HG02588 (cell line): ENCODE data around the gene ITPR1.

Experiments
- ATAC-seq: cut with Tn5 transposase; IDR thresholded peaks from one replicate; pipeline ENCODE4 v1.9.1; 2021; ENCODE audit warnings: mild to moderate bottlenecking, moderate library complexity; ENCODE audit not compliant: unreplicated experiment

Gene ITPR1

DNA sequence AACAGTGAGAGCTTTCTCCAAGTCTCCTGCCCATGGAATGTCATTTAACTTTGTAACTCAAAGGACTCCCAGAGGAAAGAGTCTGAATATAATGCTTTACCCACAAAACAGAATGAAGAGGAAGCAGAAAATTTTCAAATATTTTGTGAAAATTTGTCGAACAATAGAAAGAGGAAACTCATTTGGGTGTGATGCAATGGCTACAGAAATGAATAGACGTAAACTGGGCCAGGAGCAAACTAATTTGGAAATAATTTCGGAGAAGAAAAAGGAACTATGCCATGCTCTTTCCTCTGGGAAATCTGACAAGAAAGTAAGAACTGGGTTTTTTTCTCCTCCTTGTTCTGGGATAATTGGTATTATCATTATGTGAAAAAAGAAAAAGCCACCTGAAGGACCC is 14.9 kb upstream of the ITPR1 start:
- no peak for ATAC-seq

DNA sequence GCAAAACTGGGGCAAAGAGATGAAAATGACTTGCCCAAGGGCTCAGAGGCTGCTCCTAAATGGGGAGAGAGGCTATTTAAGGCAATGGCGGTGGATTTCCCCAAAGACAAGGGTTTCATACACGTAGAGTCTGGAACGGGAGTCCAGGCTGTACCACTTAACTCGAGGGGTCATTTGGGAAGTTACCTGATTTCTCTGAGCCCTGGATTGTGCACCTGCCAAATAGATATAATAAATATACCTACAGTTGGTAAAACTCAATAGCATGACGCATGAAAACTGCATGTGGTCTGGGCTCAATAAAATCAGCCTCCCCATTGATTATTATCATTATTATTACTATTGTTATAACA is 1.3 kb upstream of the ITPR1 start:
- no peak for ATAC-seq

DNA sequence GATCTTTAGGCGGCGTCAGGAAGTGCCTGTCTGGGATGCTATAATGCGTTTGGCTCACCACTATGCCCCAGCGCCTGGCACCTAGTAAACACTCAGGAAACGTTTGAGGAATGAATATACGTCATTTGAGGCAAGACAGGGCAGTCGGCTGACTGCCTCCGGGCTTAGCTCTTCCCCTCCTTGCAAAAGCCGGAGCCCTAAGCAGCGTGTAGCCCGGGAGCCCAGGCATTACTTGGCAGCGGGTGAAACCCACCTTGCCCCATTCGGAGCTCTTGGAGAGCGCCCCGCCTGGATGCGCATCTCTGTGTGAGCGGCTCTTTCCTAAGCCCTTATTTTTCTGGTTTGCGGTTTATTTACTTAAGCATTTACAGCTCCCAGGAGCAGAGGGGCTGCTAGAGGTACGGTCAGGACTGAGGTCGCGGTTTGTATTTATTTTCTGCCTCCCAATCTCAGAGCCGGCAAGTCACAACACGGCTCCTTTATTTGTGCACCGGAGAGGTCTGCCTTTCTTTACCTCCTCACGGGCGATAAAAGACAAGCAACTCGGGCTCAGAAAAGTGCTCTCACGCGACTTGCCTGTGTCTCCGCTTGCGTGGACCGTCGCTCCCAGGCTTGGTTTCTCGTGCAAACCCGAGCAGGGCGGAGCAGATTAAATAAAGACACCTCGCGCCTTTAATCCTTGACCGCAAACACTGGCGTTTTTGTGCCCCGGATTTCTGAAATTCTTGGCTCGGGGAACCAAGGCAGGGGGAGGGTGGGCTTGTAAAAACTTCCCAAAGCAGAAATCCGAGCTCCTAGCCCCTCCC is 737 bp upstream of the ITPR1 start:
- ATAC-seq: peak; percentile 5

DNA sequence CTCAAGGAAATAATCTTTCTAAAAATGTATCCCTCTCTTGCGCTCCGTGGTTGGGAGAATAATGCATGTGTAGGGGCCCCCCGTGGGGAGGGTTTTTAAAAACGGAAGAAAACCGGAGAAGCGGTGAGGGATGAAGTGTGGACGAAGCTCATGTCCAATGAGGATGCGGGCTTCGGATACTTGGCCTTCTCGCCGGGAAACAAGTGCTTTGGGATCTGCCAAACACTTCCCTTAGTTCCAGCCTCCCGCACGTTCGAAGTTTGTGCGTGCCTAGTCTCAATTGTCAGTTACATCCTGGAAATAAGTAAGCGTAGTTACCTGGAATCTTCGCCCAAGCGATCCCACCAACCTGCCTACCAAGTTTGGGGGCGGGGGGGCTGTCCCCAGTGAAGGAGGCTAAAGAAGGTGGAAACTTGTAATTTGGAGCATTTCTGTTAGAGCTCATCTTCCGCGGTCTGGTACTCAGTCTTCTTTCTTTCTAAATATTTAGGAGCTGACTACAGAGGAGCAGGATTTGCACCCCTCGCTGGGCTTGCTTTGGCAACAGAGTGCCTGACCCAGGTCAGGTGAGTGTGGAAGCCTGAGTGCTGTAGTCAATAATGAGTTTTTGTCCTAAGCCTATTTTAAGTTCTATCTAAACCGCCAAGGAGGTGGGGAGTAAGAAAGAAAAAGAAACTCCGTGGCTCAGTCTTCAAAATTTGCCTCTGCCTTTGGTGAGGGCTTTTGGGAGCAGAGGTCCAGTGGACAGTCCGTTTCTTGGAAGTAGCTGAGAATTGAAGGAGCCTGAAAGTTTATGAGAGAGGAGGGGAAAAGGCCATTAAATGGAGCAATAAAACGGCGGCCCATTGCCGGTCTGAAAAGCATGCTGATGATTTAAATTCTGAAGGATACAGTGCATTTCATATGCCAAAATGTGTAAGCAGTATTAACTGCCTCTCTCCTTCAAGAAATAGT is 1.1 kb downstream of the ITPR1 start:
- ATAC-seq: no peak

DNA sequence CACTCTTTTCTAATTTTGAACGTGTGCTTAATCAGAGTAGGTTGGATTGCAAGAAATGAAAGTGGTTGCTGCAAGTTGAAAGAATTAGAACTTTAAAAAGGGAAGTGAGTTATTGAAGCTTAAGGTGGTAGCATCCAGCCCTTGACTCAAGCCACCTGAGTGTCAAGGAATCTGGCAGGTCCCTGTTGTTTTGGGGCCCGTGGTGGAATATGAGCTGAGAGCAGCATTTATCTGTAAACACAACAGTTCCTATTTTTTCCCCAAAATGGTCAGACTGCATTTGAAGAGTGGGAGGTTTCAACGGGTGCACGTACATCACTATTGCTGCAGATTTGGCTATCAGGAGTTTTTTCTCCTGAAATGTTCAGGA is 1.7 kb downstream of the ITPR1 start:
- no peak for ATAC-seq

DNA sequence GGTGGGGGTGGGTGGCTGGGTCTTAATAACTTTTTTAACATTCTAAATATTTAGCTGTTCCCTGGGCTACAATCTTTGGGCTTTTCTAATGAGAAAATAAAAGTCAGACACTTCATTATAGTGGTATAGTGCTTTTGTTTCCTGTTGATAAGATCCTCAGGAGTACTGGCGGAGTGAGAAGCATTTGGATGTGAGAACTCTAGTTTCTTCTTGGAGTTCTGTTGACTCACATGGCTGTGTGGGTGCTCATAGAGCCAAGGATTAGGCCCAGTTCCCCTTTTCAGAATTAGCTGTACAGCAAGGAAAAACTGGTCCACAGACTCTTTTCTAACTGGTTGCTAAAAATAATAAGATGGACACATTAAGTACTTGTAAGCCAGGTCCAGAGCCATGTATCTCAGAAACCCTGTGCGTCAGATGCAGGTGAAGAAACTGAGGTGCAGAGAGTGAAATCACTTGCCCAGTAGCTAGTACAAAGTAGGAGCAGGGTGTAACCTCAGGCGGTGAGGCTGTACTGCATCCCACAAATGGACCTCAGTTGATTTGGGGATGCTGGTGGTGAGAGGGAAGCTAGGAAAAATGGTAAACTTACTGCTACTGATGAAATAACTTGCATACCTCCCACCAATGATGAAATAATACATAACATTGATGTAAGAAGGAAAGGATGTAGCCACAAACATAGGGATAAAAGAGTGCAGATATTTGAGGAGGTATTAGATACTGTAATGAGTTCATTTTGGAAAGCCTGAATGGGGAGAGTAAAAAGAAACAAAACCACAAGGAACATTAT is 2.3 kb downstream of the ITPR1 start:
- no peak for ATAC-seq

DNA sequence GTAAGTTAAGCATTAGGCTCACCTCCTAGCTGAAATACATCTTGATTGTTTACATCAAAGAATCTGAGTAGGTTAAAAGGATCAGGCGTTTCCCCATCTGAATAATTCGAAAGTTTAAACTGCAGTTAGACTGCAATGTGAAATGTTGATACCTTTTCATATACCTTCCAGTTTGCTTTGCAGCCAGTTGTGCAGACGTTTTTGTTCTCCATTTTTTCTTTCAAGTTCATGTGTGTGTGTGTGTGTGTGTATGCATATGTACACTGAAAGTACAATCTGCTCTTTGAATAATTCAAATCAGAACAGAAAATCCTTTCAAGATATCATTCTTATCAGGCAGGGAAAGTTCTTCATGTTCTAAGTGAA is 2.9 kb downstream of the ITPR1 start:
- ATAC-seq: no peak

DNA sequence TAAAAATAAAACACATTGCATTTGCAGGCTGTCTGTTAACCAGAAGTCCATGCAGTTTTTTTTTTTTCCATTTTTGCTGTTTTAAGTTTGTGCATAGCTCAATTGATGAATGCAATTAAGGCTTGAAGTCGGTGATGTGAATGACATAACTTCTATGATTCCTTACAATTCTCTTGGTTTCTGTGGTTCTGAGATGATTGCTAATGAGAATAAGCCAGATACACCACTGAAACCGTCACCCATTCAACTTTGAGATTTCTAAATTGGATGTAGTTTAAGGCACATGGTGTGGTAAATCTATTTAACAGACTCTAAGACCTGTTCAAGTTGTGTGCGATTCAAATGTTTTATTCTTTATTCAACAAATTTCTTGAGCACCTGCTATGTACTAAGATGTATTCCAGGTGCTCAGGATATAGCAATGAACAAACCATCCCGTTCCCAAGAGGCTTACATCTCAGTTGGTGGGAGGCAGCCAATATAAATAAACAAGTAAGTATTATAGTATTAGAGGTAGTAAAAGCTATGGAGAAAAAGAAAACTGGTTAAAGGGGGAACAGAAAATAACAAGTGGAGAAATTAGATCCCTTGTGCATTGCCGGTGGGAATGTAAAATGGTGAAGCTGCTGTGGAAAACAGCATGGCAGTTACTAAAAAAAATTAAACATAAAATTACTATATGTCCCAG is 4.0 kb downstream of the ITPR1 start:
- no peak for ATAC-seq

DNA sequence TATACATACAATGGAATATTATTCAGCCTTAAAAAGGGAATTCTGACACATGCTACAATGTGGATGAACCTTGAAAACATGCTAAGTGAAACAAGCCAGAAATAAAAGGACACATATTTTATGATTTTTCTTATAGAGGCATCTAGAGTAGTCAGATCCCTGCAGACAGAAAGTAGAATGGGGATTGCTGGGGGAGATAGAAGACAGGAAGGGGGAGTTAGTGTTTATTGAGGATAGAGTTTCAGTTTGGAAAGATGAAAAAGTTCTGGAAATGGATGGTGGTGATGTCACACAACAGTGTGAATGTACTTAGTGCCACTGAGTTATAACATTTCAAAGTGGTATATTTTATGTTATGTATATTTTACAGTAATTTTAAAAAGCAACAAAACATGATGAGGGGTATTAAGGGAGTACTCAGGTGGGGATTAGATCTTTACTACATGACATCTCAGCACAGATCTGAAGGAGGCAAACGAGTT is 4.7 kb downstream of the ITPR1 start:
- no peak for ATAC-seq

DNA sequence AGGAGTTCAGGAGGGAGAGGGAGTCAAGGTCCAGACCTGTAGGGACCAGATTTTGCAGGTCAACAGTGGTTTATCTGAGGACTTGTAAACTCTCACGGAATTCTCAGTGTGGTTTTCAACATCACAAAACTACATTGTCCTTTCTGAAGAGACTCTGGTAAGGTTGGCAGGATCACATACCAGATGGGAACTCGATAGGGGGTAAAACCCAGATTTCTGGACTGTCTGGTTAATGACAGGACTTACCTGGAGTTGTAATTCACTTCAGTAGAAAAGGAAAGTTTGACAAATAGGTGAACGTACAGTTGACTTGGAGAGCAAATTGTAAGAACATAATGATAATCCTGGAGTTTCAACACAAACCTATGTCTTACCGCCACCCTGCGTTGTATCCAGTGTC is 5.3 kb downstream of the ITPR1 start:
- no peak for ATAC-seq

DNA sequence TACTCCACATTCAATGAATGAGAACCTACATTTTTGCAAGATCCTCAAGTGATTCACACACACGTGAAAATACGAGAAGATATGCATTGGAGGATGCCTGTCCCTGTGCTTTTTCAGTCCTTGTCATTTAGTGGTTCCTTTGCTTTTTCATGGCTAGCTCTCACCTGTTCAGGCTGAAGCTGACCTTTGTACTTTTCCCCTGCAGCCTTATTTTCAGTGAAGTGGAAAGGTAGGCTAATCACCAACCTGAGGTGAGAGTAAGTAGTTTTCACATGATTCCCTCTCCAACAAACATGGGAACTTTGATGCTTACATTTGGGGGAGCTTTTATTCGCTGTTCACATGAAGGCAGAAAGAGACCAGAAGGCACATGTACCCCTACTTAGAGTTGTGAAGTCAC is 8.3 kb downstream of the ITPR1 start:
- ATAC-seq: no peak

DNA sequence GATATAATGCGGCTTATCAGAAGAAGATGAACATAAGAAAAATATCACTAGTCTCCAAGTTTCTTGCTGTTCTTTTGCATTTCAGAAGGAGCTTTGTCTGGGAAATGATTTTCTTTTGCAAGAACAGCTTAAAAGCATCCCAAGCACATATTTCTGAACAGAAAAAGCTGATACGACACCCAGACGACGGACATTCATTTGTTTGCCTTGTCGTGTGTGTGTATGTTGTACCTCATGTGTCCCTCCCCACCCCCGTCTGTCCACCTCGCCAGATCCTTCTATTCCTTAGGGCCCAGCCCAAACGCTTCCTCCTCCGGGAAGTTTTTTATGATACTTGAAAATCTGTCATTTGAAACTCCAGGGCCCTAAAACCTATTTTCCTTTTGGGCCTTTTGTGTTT is 8.8 kb downstream of the ITPR1 start:
- no peak for ATAC-seq

DNA sequence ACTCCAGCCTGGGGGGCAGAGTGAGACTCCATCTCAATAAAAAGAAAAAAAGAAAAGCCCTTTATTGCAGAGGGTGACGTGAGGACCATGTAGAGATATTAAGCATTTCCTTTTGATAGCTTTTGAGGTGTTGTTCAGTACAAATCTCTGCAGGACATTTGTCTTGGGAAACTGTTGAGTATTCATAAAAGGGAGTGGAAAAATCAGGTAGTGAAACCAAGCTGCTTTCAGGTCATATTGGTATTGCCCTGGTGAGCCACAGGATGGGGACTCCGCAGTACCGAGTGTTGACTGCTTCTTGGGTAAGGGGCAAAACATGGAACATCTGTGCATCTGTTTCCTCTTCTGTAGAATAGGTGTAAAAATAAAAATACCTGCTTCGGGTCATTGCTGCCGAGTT is 9.9 kb downstream of the ITPR1 start:
- ATAC-seq: peak; percentile 56

DNA sequence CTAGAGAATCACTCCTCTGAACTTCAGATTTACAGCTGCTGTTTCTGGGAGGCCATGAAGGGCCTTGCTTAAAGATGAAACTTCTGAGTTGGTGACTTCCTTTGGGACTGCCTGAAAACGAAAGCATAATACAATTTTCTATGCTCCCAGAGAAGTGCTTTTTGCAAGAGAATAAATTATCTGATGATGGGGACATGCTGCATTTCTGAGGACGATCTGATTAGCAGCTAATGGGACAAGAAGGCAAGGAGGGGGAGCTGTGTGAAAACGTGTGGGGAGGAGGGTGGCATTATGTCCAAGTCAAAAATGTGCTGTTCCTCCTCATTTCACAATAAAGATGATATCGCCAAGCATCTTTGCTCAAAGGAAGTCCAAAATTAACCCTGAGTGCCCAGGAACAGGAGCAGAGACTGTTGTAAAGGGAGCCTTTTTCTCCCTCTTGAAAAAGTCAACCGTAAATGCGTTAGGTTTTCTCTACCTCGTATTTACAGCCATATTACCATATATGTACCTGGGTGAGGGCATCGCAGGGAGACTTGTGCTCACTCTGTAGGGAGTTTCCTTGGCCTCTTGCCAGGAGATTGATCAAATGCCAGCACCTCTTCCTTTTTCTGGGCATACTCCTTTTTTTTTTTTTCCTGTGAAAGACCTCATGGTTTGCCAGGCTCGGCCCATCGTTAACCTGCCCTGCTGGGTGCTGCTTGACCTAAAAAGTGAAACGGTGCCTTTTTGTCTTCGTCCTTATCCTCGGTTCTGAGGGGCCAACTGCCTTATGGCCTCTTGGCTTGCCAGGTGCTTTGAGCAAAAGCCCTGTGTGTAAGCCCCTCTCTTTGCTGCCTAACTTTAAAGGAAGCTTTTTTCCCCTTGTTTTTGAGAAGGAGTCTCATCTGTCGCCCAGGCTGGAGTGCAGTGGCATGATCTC is 11.5 kb downstream of the ITPR1 start:
- ATAC-seq: no peak

DNA sequence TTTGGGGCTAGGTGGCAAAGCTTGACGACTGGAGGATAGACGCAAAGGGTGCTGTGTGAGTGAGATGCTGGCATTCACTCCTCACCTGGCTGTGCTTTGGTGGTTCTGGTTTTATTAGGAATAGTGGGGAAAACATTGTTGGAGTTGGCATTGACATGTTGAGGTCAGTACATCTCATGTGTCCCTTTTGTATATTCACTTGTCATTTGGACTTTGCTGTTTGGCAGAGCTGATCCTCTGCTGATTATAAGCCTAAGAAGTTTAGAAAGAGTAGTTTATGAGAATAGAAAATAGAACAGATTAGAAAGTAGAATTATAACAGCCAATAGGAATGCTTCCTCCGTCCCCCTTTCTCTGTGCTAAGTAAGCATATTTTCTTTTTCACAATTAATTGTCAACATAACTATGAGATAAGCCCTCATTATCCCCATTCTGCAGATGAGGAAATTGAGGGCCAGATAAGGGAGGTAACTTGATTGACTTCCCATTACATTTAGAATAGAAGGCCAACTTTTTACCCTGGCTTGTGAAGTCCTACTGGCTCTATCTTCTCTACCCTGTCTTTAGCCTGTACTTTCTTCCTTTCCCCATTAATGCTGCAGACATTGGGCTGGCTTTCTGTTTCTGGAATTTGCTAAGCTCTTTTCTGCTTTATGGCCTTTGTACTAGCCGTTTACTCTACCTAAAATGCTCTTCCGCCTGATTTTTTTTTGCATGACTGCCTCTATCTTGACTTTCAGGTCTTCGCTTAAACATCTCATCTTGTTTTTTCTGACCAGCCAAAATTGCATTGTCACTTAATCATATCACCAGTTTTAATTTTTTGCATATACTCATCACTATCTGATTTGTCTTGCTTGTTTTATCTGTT is 12.8 kb downstream of the ITPR1 start:
- ATAC-seq: no peak

DNA sequence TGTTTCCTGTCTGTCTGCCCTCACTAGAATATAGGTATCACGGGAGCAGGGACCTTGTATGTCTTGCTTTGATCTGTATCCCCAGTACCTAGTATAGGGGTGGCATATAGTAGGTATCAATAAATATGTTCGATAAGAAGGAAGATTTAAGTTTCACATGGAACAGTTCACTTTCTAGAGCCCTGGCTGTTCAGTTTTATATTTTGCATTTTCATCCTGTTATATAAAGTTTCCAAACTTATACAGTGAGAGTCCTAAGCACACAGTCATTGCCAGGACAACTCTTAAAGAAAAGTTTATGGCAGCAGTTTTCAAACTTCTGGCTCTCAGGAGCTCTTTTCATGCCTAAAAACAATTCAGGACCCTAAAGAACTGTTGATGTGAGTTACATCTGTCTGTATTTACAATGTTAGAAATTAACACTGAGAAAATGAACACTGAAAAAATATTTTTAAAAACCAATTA is 13.4 kb downstream of the ITPR1 start:
- no peak for ATAC-seq

DNA sequence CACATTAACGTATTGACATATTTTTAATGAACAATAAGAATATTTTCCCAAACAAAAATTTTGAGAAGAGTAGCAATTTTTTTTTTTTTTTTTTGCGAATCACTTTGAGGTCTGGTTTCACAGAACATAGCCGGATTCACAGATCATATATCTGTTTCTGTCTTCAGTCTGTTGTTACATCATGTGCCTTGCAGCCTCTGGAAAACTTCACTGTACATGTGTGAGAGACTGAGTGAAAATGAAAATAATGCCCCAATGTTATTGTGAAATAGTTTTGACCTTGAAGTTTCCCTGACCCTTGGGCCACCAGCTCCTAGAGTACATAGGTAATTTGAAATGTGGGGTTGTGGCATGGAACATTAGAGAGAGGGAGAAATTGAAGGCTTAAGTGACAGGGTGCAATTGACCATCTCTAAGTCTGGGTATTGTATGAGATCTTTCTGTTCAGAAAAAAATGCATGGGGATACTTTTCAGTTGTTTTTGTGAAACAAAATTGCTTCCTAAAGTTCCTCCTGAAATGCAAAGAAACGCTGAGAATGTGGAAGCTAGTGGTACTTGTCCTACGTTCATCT is 14.0 kb downstream of the ITPR1 start:
- peak; percentile 23 for ATAC-seq
